HG02678 (cell line): Measurements from ENCODE around the gene NOS1AP.
"Not testable (repeated sequence)": the region's sequence is repeated elsewhere in the genome, so short reads cannot be mapped to it uniquely, and the experiment has no call there.

Source experiments
- ATAC-seq: cut with Tn5 transposase; IDR thresholded peaks from one replicate; pipeline ENCODE4 v1.9.1; 2021; ENCODE audit warnings: mild to moderate bottlenecking, moderate library complexity; ENCODE audit not compliant: unreplicated experiment

NOS1AP gene

DNA sequence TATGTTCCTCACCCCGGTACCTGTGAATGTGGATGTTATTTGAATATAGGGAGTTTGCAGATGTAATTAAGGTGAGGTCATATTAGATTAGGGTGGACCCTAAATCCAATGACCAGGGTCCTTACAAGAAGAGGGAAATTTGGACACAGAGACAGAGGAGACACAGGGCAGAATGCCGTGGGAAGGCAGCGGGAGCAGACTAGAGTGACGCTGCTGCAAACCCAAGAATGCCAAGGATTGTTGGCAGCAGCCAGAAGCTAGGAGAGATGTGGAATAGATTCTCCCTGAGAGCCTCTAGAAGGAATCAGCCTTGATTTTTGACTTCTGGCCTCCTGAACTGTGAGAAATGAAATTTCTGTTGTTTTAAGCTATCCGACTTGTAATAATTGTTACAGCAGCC lies 253.5 kb downstream of the NOS1AP start:
- ATAC-seq: no peak

DNA sequence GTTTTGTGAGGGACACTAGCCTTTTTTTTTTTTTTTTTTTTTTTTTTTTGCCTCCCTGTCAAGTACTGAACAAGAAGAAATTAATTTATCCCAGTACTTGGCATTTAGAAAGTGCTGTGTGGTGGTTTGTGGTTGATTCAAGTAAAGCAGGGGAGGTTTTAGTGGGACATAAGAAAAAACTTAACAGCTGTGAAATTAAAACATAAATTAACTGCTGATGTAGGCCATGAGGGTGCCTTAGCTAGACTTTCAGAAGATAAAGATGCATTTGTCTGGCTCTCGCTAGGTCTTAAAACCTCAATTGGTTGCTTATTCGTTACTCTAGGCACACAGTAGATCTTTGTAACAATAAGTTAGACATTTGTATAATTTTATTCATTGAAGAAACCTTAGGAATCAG lies 254.9 kb downstream of the NOS1AP start:
- ATAC-seq: no peak

DNA sequence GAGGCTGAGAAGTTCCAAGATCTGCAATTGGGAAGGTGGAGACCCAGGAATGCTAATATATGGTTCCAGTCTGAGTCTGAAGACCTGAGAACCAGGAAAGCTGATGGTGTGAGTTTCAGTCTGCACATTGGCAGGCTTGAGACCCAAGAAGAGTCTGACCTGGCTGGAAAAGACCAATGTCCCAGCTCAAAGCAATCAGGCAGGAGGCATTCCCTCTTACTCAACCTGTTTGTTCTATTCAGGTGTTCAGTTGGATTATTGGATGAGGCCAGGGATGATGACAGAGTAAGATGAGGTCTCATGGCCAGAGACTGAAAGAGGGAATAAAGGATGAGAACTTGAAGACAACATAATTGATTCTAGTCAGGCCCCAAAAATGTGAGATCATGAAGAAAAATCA lies 257.1 kb downstream of the NOS1AP start:
- ATAC-seq: no peak

GRCh38 chr1:162327144-162327787 lies 257.8 kb downstream of the NOS1AP start:
- ATAC-seq: no peak

GRCh38 chr1:162327788-162328165 lies 258.3 kb downstream of the NOS1AP start:
- no peak for ATAC-seq

DNA sequence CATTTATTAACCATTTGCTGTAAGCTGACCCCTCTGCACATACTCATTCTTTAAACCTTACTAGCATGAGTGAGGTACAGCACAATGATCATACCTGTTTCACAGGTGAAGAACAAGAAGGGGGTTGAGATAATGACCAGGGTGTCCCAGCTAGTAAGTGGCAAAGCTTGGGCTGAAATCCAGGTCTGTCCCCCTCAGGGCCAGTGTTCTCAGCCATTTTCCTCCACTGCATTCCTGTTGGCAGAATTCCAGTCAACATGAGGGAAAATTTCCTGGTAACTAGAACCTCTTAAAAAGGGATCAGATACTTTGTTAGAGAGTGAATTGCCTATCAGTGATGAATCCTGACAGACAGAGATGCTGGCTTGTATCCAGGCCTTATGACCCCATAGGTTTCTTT lies 259.0 kb downstream of the NOS1AP start:
- ATAC-seq: no peak

DNA sequence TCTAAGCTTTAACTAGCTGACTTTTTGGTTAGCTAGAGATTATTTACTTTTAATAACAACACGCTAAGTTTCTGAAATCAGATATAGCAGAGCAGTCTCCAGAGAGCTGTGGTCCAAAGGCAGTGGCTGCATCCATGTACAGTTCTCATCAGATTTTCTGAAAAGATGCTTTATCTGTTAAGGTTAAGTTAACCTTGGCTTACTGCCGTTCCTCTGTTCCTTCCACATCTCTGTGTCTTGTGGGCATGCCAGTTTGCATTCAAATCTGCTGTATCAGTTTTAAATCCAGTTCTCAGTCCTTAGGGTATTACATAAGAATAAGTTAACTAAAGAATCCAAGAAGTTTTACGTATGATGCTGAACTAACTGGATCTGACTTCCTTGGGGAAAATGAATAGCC lies 260.3 kb downstream of the NOS1AP start:
- ATAC-seq: no peak

DNA sequence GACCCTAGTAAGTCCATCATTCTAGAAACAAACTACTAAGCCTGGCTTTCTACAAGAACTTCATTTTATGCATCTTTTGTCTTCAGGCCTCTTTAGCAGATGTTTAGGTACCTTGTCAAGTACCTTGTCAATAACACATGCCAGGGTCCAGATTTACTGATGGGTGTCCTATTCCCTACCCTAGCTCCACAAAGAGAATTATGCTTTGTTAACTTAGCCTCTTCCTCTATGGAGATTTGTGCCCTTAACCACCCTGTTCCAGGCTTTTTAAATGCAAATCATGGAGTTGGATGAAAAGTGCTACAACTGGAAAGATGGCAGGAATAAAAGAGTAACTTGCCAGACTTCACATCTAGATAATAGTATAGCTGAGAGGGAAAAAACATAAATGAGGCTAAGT lies 264.5 kb downstream of the NOS1AP start:
- no peak for ATAC-seq

GRCh38 chr1:162335126-162335525 lies 265.6 kb downstream of the NOS1AP start:
- no peak for ATAC-seq

- ATAC-seq: no peak
Measured at GRCh38 chr1:162336621-162337285, 267.3 kb downstream of the NOS1AP start.

- no peak for ATAC-seq
Measured at GRCh38 chr1:162342452-162342983, 273.0 kb downstream of the NOS1AP start.

GRCh38 chr1:162343470-162343869 lies 274.0 kb downstream of the NOS1AP start:
- no peak for ATAC-seq

- no peak for ATAC-seq
Measured at GRCh38 chr1:162347281-162347680, 277.8 kb downstream of the NOS1AP start.

- no peak for ATAC-seq
Measured at GRCh38 chr1:162349635-162350330, 280.3 kb downstream of the NOS1AP start.

DNA sequence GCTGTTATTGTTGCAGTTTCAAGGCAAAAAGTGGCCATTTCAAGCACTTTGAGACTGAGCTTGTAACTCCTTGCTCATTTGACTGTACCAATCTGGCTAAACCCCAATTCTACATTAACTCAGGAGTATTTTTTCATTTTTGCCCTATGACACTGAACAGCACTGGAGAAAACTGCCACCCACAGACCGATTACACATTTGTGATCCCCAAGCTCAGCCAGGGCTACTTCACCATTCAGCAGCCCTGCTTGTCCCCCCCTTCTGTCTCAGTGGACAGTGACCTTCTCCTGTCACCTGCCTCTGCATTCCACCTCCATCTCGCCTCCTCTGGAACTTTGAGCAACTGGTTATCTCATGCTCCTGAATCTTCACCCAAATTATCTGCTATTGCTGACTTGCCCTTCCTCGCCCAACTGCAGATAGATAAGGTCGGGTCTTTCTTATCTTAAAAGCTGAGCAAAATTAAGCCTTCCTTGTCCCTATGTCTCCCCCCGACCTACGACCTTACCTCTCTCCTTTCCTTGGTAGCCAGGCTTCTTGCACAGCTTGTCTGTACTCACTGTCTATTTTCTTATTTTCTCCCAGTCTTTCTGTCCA lies 281.9 kb downstream of the NOS1AP start:
- no peak for ATAC-seq

- not testable (repeated sequence) for ATAC-seq
Measured at GRCh38 chr1:162351874-162352273, 282.4 kb downstream of the NOS1AP start.

- ATAC-seq: no peak
Measured at GRCh38 chr1:162353078-162353477, 283.6 kb downstream of the NOS1AP start.

- no peak for ATAC-seq
Measured at GRCh38 chr1:162353702-162354101, 284.2 kb downstream of the NOS1AP start.

- no peak for ATAC-seq
Measured at GRCh38 chr1:162357681-162358266, 288.3 kb downstream of the NOS1AP start.

- ATAC-seq: no peak
Measured at GRCh38 chr1:162358928-162359327, 289.4 kb downstream of the NOS1AP start.

- ATAC-seq: no peak
Measured at GRCh38 chr1:162359523-162360236, 290.2 kb downstream of the NOS1AP start.
